ENCODE measurements around the gene CDK17.
"Not testable (repeated sequence)": the region's sequence is repeated elsewhere in the genome, so short reads cannot be mapped to it uniquely, and the experiment has no call there.

The CDK17 gene

GRCh38 chr12:96398424-96399119, 1.7 kb downstream of the CDK17 start:
- H3K4me3 ChIP-seq (replicated peaks; ENCODE audit: low read depth, low read length), result peak overlapping the region; percentile 82
- no peak for DNase-seq (ENCODE audit: extremely low read depth, low read depth)
- no peak for TF ChIP-seq CTCF (IDR thresholded peaks at IDR 0.05; ENCODE audit: low read depth, low read length, missing control alignments)

- no peak for TF ChIP-seq CTCF (IDR thresholded peaks at IDR 0.05; ENCODE audit: low read depth, low read length, missing control alignments)
- H3K4me3 ChIP-seq (replicated peaks; ENCODE audit: low read depth, low read length), result peak overlapping the region; percentile 82
- DNase-seq (ENCODE audit: extremely low read depth, low read depth), result no peak
Measured at GRCh38 chr12:96397756-96398423, 2.3 kb downstream of the CDK17 start.

- DNase-seq (ENCODE audit: extremely low read depth, low read depth), result no peak
- peak overlapping the region; percentile 82; the same call in 1 of the 2 replicates for H3K4me3 ChIP-seq (replicated peaks; ENCODE audit: low read depth, low read length)
- TF ChIP-seq CTCF (IDR thresholded peaks at IDR 0.05; ENCODE audit: low read depth, low read length, missing control alignments), result no peak
Measured at GRCh38 chr12:96396914-96397313, 3.3 kb downstream of the CDK17 start.

GRCh38 chr12:96396209-96396608, 4.0 kb downstream of the CDK17 start:
- H3K4me3 ChIP-seq (replicated peaks; ENCODE audit: low read depth, low read length), result no peak overlapping the region
- TF ChIP-seq CTCF (IDR thresholded peaks at IDR 0.05; ENCODE audit: low read depth, low read length, missing control alignments), result no peak
- no peak for DNase-seq (ENCODE audit: extremely low read depth, low read depth)

- H3K4me3 ChIP-seq (replicated peaks; ENCODE audit: low read depth, low read length), result no peak overlapping the region
- TF ChIP-seq CTCF (IDR thresholded peaks at IDR 0.05; ENCODE audit: low read depth, low read length, missing control alignments), result no peak
- DNase-seq (ENCODE audit: extremely low read depth, low read depth), result no peak
Measured at GRCh38 chr12:96395236-96395635, 5.0 kb downstream of the CDK17 start.

DNA sequence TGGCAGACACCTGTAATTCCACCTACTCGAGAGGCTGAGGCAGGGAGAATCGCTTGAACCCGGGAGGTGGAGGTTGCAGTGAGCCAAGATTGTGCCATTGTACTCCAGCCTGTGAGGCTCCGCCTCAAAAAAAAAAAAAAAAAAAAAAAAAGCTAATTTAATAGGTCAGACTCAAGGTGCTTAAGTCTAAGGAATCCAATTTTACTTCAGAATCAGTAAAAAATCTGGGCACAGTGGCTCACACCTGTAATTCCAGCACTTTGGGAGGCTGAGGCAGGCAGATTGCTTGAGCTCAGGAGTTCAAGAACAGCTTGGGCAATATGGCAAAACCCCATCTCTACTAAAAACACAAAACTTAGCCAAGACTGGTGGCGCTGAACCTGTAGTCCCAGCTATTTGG, 7.0 kb downstream of the CDK17 start:
- H3K4me3 ChIP-seq (replicated peaks; ENCODE audit: low read depth, low read length); DNase-seq (ENCODE audit: extremely low read depth, low read depth): not testable (repeated sequence)

DNA sequence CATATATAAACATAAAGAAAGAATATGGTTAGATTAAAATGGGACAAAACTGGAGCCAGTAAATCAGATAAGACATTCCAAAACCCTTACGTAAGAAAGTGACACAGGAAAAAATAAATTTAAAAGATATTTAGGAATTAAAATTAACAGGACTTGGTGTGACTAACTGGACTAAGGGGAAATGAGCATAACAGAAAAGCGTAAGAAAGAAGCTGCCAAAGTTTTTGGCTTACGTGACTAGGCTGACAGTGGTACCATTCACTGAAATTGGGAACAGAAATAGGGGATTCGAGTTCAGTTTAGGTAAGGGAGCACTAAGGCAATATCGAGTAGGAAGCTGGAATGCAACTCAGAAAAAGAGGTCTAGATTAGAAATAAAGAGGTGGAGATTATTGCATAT, 7.8 kb downstream of the CDK17 start:
- H3K4me3 ChIP-seq (replicated peaks; ENCODE audit: low read depth, low read length), result no peak overlapping the region
- no peak for TF ChIP-seq CTCF (IDR thresholded peaks at IDR 0.05; ENCODE audit: low read depth, low read length, missing control alignments)
- DNase-seq (ENCODE audit: extremely low read depth, low read depth), result no peak
